Measurements from ENCODE around the gene MYBPC1.

MYBPC1 gene

GRCh38 chr12:101690544-101691098 is 95.8 kb downstream of the MYBPC1 start:
- no peak for DNase-seq (ENCODE audit: low read depth)
- H3K4me3 ChIP-seq (ENCODE audit: low read depth, low read length): no peak overlapping the region
- TF ChIP-seq CTCF (conservative IDR thresholded peaks at IDR 0.05; ENCODE audit: low read depth, low read length): no peak

DNA sequence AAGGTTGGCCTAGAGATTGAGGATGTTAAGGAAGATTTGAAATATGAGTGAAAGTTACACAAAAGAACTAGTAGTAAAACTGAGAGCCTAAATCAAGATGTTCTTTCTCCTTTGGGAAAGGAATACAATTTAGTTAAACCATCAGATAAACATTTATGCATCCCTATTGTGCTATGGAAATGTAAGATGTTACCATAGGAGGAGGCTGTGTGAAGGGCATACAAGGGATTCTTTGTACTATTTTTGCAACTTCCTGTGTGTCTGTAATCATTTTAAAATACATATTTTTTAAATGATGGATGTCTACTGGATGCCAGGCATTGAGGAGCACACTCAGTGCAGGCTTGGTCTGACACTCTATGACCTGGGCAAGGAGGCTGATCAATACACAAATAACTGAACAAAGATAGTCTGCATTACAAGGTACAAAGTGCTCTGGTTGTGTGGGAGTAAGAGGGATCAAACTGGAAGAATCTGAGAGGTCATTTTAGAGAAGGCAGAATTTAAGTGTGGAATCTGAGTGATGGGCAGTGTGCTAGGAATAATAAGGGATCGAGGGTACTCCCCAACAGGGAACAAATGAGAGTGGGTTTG is 96.8 kb downstream of the MYBPC1 start:
- TF ChIP-seq CTCF (conservative IDR thresholded peaks at IDR 0.05; ENCODE audit: low read depth, low read length): no peak

DNA sequence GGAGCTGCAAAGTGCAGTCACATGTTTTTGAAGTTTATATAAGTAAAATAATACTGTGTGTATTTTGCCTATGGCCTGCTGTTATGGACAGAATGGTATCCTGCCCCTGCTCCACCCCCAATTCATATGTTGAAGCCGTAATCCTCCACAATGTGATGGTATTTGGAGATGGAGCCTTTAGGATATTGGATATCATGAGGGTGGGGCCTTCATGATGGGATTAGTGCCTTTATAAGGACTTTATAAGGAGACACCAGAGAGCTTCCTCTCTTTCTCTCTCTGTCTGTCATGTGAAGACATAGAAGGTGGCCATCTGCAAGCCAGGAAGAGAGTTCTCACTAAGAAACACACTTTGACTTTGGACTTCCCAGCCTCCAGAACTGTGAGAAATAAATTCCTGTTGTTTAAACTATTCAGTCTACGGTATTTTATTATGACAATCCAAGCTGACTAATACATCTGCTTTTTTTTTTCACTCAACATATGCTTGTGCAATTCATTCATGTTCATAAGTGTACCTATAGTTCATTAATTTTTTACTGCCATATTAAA is 99.6 kb downstream of the MYBPC1 start:
- DNase-seq (ENCODE audit: low read depth): no peak
- no peak for TF ChIP-seq CTCF (conservative IDR thresholded peaks at IDR 0.05; ENCODE audit: low read depth, low read length)
- H3K4me3 ChIP-seq (ENCODE audit: low read depth, low read length): no peak overlapping the region

More for the DNA sequence above, 96.8 kb downstream of the MYBPC1 start:
- H3K4me3 ChIP-seq (ENCODE audit: low read depth, low read length): no peak overlapping the region
- no peak for DNase-seq (ENCODE audit: low read depth)

GRCh38 chr12:101694986-101695385 is 100.2 kb downstream of the MYBPC1 start:
- TF ChIP-seq CTCF (conservative IDR thresholded peaks at IDR 0.05; ENCODE audit: low read depth, low read length): no peak
- DNase-seq (ENCODE audit: low read depth): no peak
- no peak overlapping the region for H3K4me3 ChIP-seq (ENCODE audit: low read depth, low read length)

GRCh38 chr12:101695706-101696105 is 100.9 kb downstream of the MYBPC1 start:
- H3K4me3 ChIP-seq (ENCODE audit: low read depth, low read length): no peak overlapping the region
- peak; percentile 39 for DNase-seq (ENCODE audit: low read depth)
- TF ChIP-seq CTCF (conservative IDR thresholded peaks at IDR 0.05; ENCODE audit: low read depth, low read length): no peak

DNA sequence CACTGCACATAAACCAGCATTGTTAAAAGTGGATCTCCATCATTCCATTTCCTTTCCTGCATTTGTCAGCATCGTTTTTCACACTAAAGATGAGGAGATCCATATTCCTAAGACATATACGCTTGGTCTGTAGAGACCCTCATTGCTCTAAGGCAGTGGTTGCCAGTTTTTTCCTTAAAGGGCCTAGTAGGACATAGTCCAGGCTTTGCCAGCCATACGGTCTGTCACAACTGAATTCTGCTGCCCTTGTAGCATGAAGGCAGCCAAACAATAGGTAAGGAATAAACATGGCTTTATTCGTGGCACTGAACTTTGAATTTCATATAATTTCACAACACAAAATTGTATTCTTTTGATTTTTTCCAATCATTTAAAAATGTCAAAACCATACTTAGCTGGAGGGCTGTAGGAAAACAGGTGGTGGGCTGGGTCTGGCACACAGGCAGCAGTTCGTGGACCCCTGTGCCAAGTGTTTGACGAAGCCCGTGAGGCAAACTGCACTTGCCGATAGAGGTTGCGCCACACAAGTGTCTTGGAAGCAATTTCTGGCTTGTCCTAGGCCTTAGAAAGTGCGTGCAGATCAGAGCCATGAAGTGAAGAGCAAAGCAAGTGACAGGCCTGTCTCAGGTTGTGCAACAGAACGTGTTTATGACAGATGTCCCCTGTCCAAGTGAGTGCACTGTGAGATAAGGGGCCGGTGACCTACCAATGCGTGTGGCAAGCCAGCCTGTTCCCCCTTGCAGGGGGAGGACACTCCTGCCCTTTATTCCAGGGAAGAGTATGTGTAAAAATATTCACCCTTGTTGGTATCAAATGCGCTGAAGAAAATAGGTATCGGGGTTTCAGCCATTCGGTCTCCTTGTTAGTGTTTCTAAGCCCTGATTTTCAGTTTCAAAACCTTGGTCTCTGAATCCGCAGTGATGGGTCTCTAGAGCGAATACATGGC is 101.8 kb downstream of the MYBPC1 start:
- H3K4me3 ChIP-seq (ENCODE audit: low read depth, low read length): peak overlapping the region; percentile 91
- DNase-seq (ENCODE audit: low read depth): peak; percentile 26
- no peak for TF ChIP-seq CTCF (conservative IDR thresholded peaks at IDR 0.05; ENCODE audit: low read depth, low read length)
